ENCODE measurements around the gene OSBPL6. TPM values are rescaled to one million over a fixed set of nuclear protein-coding genes. Genes with fewer than 3 reads are reported as not detected.

OSBPL6 gene
- total RNA-seq, 4 donors from 2014 or later, result 1.8 to 3.3 (median 2.3) TPM

GRCh38 chr2:178284613-178285286, 90.4 kb downstream of the OSBPL6 start:
- no peaks in the 10 kb centered on the region for H3K9me3 ChIP-seq
- no peak for DNase-seq (ENCODE audit: extremely low spot score)
- H3K27ac ChIP-seq (replicated peaks in 1 of 4), result no peak overlapping the region
- H3K36me3 ChIP-seq, result no peaks in the 10 kb centered on the region
- intact Hi-C loops (cut with DNase I), result loop anchor here (5.0 kb wide), 2 partner anchors 87 to 172 kb away; partner anchors contain the start of gene RBM45
- 93% methylated on average over 4 of the region's 4 CpGs for WGBS
- peaks cover 0 to 7% (median 2%) of the 10 kb centered on the region in 4 donors for H3K4me1 ChIP-seq
- TF ChIP-seq EP300 (IDR thresholded peaks at IDR 0.05) (no peak), POLR2A (IDR thresholded peaks at IDR 0.05; ENCODE audit: low read depth) (no peak)
- H3K27me3 ChIP-seq, result no peaks in the 10 kb centered on the region
- H3K4me3 ChIP-seq, result no peak overlapping the region

- no peaks in the 10 kb centered on the region for H3K9me3 ChIP-seq
- intact Hi-C loops (cut with DNase I), result no loop called here
- H3K4me1 ChIP-seq, result peaks cover 0 to 7% (median 0%) of the 10 kb centered on the region in 4 donors
- no peaks in the 10 kb centered on the region for H3K36me3 ChIP-seq
- H3K27ac ChIP-seq (replicated peaks in 1 of 4), result no peak overlapping the region
- no peaks in the 10 kb centered on the region for H3K27me3 ChIP-seq
- 86% methylated on average over 1 of the region's 1 CpG for WGBS
- no peak overlapping the region for H3K4me3 ChIP-seq
- DNase-seq (ENCODE audit: extremely low spot score), result no peak
- no peak for TF ChIP-seq EP300 (IDR thresholded peaks at IDR 0.05)
Observed at GRCh38 chr2:178285287-178285615, 90.9 kb downstream of the OSBPL6 start.

DNA sequence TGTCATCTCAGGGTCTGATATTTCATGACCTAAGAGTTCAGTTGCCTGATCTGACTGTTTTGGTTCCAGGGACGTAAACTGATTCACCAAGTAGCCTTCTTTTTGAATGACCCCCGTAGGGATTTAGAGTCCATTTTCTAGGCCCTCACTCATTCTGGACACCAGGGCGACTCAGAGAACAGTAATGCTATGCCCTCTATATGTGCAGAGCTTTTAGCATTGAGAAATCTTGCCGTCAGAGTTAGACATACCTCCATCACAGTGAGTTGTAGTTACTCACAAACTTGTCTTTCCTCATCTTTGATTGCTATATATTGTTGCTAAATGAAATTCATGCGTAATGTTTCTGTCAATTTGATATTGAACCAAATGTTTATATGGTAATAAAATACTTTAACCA, 92.3 kb downstream of the OSBPL6 start:
- Histone ChIP-seq H3K27me3 (no peaks in the 10 kb centered on the region), H3K4me3 (no peak overlapping the region), H3K27ac (replicated peaks in 1 of 4) (no peak overlapping the region), H3K9me3 (no peaks in the 10 kb centered on the region), H3K36me3 (no peaks in the 10 kb centered on the region), H3K4me1 (peaks cover 0 to 7% (median 0%) of the 10 kb centered on the region in 4 donors)
- DNase-seq (ENCODE audit: extremely low spot score), result no peak
- no peak for TF ChIP-seq EP300 (IDR thresholded peaks at IDR 0.05)
- TF ChIP-seq CTCF (IDR thresholded peaks at IDR 0.05), result no peak
- TF ChIP-seq POLR2A (IDR thresholded peaks at IDR 0.05; ENCODE audit: low read depth), result no peak
- TF ChIP-seq POLR2AphosphoS5 (IDR thresholded peaks at IDR 0.05), result no peak
- WGBS, result 71% methylated on average over 4 of the region's 5 CpGs
- intact Hi-C loops (cut with DNase I), result no loop called here

- intact Hi-C loops (cut with DNase I), result no loop called here
- 69% methylated on average over 3 of the region's 3 CpGs for WGBS
- TF ChIP-seq POLR2A (IDR thresholded peaks at IDR 0.05; ENCODE audit: low read depth) (no peak), POLR2AphosphoS5 (IDR thresholded peaks at IDR 0.05) (no peak), EP300 (IDR thresholded peaks at IDR 0.05) (no peak)
Observed at GRCh38 chr2:178287652-178288344, 93.5 kb downstream of the OSBPL6 start.

GRCh38 chr2:178291703-178292102, 97.4 kb downstream of the OSBPL6 start:
- no peak overlapping the region for H3K4me3 ChIP-seq
- H3K27me3 ChIP-seq, result no peaks in the 10 kb centered on the region
- no peak overlapping the region for H3K27ac ChIP-seq (replicated peaks in 1 of 4)
- intact Hi-C loops (cut with DNase I), result no loop called here
- H3K36me3 ChIP-seq, result no peaks in the 10 kb centered on the region
- no peak for DNase-seq (ENCODE audit: extremely low spot score)
- no peaks in the 10 kb centered on the region for H3K9me3 ChIP-seq
- TF ChIP-seq EP300 (IDR thresholded peaks at IDR 0.05), result no peak
- TF ChIP-seq POLR2A (IDR thresholded peaks at IDR 0.05; ENCODE audit: low read depth), result no peak
- TF ChIP-seq CTCF (IDR thresholded peaks at IDR 0.05), result no peak
- no peak for TF ChIP-seq POLR2AphosphoS5 (IDR thresholded peaks at IDR 0.05)
- H3K4me1 ChIP-seq, result no peaks in the 10 kb centered on the region

More at GRCh38 chr2:178287652-178288344, 93.5 kb downstream of the OSBPL6 start:
- Histone ChIP-seq H3K27me3 (no peaks in the 10 kb centered on the region), H3K4me3 (no peak overlapping the region), H3K4me1 (no peaks in the 10 kb centered on the region), H3K36me3 (no peaks in the 10 kb centered on the region), H3K9me3 (no peaks in the 10 kb centered on the region), H3K27ac (replicated peaks in 1 of 4) (no peak overlapping the region)
- no peak for DNase-seq (ENCODE audit: extremely low spot score)

DNA sequence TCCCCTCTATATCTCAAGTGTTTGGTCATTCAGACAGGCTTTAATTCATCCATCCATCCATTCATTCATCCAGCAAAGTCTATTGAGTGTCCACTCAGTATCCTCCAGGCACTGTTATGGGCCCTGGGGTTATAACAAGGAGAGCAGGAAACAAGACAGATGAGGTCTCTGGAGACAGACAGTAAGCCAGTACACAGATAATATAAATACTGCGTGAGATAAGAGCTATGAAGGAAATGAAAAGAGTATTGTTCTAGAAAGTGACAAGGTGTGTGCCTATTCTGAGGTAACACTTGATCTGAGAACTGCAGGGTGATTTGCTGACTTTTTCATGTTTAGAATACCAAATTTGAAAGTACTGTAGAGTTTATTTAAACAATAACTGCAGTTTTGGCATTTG, 98.3 kb downstream of the OSBPL6 start:
- no peaks in the 10 kb centered on the region for H3K9me3 ChIP-seq
- H3K27me3 ChIP-seq, result no peaks in the 10 kb centered on the region
- H3K4me3 ChIP-seq, result no peak overlapping the region
- intact Hi-C loops (cut with DNase I), result no loop called here
- no peaks in the 10 kb centered on the region for H3K36me3 ChIP-seq
- no peak for DNase-seq (ENCODE audit: extremely low spot score)
- H3K4me1 ChIP-seq, result no peaks in the 10 kb centered on the region
- 39% methylated on average over 1 of the region's 1 CpG for WGBS
- TF ChIP-seq POLR2A (IDR thresholded peaks at IDR 0.05; ENCODE audit: low read depth) (no peak), CTCF (IDR thresholded peaks at IDR 0.05) (no peak), EP300 (IDR thresholded peaks at IDR 0.05) (no peak), POLR2AphosphoS5 (IDR thresholded peaks at IDR 0.05) (no peak)
- H3K27ac ChIP-seq (replicated peaks in 1 of 4), result no peak overlapping the region
